Measurements from ENCODE around the gene HAPSTR1.

DNA sequence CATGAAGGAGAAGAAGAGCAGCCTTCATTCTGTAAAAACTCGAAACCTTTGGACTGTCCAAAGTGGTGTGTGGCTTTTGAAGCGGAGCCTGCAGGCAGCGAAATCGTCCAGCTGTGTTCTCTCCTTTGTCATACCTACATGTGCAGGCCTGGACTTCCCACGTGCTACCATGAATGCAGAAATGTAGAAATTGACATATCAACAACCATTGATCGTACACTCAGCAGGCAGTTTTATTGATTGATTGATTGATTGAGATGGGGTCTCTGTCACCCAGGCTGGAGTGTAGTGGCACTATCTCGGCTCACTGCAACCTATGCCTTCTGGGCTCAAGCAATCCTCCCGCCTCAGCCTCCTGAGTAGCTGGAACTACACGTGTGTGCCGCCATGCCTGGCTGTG lies 2.6 kb upstream of the HAPSTR1 start:
- TF ChIP-seq, protein P1, sequence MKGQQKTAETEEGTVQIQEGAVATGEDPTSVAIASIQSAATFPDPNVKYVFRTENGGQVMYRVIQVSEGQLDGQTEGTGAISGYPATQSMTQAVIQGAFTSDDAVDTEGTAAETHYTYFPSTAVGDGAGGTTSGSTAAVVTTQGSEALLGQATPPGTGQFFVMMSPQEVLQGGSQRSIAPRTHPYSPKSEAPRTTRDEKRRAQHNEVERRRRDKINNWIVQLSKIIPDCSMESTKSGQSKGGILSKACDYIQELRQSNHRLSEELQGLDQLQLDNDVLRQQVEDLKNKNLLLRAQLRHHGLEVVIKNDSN (IDR thresholded peaks at IDR 0.05; ENCODE audit: borderline replicate concordance, low read depth): no peak
- TF ChIP-seq, protein P2, sequence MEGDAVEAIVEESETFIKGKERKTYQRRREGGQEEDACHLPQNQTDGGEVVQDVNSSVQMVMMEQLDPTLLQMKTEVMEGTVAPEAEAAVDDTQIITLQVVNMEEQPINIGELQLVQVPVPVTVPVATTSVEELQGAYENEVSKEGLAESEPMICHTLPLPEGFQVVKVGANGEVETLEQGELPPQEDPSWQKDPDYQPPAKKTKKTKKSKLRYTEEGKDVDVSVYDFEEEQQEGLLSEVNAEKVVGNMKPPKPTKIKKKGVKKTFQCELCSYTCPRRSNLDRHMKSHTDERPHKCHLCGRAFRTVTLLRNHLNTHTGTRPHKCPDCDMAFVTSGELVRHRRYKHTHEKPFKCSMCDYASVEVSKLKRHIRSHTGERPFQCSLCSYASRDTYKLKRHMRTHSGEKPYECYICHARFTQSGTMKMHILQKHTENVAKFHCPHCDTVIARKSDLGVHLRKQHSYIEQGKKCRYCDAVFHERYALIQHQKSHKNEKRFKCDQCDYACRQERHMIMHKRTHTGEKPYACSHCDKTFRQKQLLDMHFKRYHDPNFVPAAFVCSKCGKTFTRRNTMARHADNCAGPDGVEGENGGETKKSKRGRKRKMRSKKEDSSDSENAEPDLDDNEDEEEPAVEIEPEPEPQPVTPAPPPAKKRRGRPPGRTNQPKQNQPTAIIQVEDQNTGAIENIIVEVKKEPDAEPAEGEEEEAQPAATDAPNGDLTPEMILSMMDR (IDR thresholded peaks at IDR 0.05): no peak
- TF ChIP-seq RXRA (IDR thresholded peaks at IDR 0.05; ENCODE audit: borderline replicate concordance, low read depth) (no peak), POLR2AphosphoS5 (IDR thresholded peaks at IDR 0.05; ENCODE audit: low read depth, low read length) (no peak), SIN3A (IDR thresholded peaks at IDR 0.05; ENCODE audit: borderline replicate concordance, low read depth, low read length) (no peak), RFX5 (IDR thresholded peaks at IDR 0.05; ENCODE audit: low read length) (no peak), RAD21 (IDR thresholded peaks at IDR 0.05; ENCODE audit: low read length) (no peak)
- TF ChIP-seq, protein P3, sequence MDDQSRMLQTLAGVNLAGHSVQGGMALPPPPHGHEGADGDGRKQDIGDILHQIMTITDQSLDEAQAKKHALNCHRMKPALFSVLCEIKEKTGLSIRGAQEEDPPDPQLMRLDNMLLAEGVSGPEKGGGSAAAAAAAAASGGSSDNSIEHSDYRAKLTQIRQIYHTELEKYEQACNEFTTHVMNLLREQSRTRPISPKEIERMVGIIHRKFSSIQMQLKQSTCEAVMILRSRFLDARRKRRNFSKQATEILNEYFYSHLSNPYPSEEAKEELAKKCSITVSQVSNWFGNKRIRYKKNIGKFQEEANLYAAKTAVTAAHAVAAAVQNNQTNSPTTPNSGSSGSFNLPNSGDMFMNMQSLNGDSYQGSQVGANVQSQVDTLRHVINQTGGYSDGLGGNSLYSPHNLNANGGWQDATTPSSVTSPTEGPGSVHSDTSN (IDR thresholded peaks at IDR 0.05): no peak
- TF ChIP-seq, protein P4, sequence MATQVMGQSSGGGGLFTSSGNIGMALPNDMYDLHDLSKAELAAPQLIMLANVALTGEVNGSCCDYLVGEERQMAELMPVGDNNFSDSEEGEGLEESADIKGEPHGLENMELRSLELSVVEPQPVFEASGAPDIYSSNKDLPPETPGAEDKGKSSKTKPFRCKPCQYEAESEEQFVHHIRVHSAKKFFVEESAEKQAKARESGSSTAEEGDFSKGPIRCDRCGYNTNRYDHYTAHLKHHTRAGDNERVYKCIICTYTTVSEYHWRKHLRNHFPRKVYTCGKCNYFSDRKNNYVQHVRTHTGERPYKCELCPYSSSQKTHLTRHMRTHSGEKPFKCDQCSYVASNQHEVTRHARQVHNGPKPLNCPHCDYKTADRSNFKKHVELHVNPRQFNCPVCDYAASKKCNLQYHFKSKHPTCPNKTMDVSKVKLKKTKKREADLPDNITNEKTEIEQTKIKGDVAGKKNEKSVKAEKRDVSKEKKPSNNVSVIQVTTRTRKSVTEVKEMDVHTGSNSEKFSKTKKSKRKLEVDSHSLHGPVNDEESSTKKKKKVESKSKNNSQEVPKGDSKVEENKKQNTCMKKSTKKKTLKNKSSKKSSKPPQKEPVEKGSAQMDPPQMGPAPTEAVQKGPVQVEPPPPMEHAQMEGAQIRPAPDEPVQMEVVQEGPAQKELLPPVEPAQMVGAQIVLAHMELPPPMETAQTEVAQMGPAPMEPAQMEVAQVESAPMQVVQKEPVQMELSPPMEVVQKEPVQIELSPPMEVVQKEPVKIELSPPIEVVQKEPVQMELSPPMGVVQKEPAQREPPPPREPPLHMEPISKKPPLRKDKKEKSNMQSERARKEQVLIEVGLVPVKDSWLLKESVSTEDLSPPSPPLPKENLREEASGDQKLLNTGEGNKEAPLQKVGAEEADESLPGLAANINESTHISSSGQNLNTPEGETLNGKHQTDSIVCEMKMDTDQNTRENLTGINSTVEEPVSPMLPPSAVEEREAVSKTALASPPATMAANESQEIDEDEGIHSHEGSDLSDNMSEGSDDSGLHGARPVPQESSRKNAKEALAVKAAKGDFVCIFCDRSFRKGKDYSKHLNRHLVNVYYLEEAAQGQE (IDR thresholded peaks at IDR 0.05; ENCODE audit: low read depth, low read length): no peak
